ENCODE measurements around the gene ARHGAP25. TPM values are rescaled to one million over a fixed set of nuclear protein-coding genes. Genes with fewer than 3 reads are reported as not detected.
A peak's percentile ranks its signal among the peaks of the same experiment; 100 is the strongest.

The ARHGAP25 gene
- total RNA-seq, 4 donors from 2014 or later = 4.9 to 82.5 (median 8.7) TPM

- Histone ChIP-seq H3K4me1 (peaks cover 0 to 17% (median 13%) of the 10 kb centered on the region in 4 donors), H3K36me3 (no peaks in the 10 kb centered on the region), H3K27me3 (no peaks in the 10 kb centered on the region), H3K4me3 (no peak overlapping the region), H3K9me3 (no peaks in the 10 kb centered on the region), H3K27ac (peak overlapping the region in 1 of 4 donors; percentile 33)
- no peak for DNase-seq
- TF ChIP-seq CTCF (IDR thresholded peaks at IDR 0.05) (no peak), POLR2A (IDR thresholded peaks at IDR 0.05) (no peak)
Observed at GRCh38 chr2:68835621-68836020, 101.0 kb downstream of the ARHGAP25 start.

GRCh38 chr2:68837164-68837860, 102.7 kb downstream of the ARHGAP25 start:
- Histone ChIP-seq H3K4me1 (peaks cover 0 to 7% (median 2%) of the 10 kb centered on the region in 4 donors), H3K36me3 (no peaks in the 10 kb centered on the region), H3K9me3 (no peaks in the 10 kb centered on the region), H3K27ac (no peak overlapping the region), H3K4me3 (no peak overlapping the region), H3K27me3 (no peaks in the 10 kb centered on the region)
- TF ChIP-seq CTCF (IDR thresholded peaks at IDR 0.05) = peak; percentile 57 to 72 (median 63)
- no peak for TF ChIP-seq POLR2A (IDR thresholded peaks at IDR 0.05)
- DNase-seq = peak; percentile 68 to 91 (median 89)

GRCh38 chr2:68837861-68838341, 103.3 kb downstream of the ARHGAP25 start:
- H3K9me3 ChIP-seq = no peaks in the 10 kb centered on the region
- TF ChIP-seq CTCF (IDR thresholded peaks at IDR 0.05) = no peak
- no peak for TF ChIP-seq POLR2A (IDR thresholded peaks at IDR 0.05)
- H3K4me1 ChIP-seq = peaks cover 0 to under 1% (median 0%) of the 10 kb centered on the region in 4 donors
- no peak for DNase-seq
- no peak overlapping the region for H3K27ac ChIP-seq
- no peak overlapping the region for H3K4me3 ChIP-seq
- H3K27me3 ChIP-seq = no peaks in the 10 kb centered on the region
- no peaks in the 10 kb centered on the region for H3K36me3 ChIP-seq

GRCh38 chr2:68838641-68839040, 104.0 kb downstream of the ARHGAP25 start:
- Histone ChIP-seq H3K4me1 (no peaks in the 10 kb centered on the region), H3K36me3 (no peaks in the 10 kb centered on the region), H3K9me3 (no peaks in the 10 kb centered on the region), H3K27me3 (no peaks in the 10 kb centered on the region), H3K4me3 (no peak overlapping the region), H3K27ac (no peak overlapping the region)
- DNase-seq = no peak
- TF ChIP-seq POLR2A (IDR thresholded peaks at IDR 0.05) = no peak
- no peak for TF ChIP-seq CTCF (IDR thresholded peaks at IDR 0.05)

- Histone ChIP-seq H3K9me3 (no peaks in the 10 kb centered on the region), H3K4me1 (no peaks in the 10 kb centered on the region), H3K27ac (no peak overlapping the region), H3K4me3 (no peak overlapping the region), H3K36me3 (no peaks in the 10 kb centered on the region), H3K27me3 (no peaks in the 10 kb centered on the region)
- TF ChIP-seq CTCF (IDR thresholded peaks at IDR 0.05) = peak in 4 of 6 experiments; percentile 37 to 54 (median 46)
- no peak for TF ChIP-seq POLR2A (IDR thresholded peaks at IDR 0.05)
- no peak for DNase-seq
Observed at GRCh38 chr2:68839260-68839833, 104.7 kb downstream of the ARHGAP25 start.
